Esophagus muscularis mucosa (tissue), 4 donors: ENCODE measurements around the gene CDH5. TPM values are rescaled to one million over a fixed set of nuclear protein-coding genes. Genes with fewer than 3 reads are reported as not detected.

Source experiments
- DNase-seq: peaks from one replicate; pipeline ENCODE4 v3.0.0-alpha.2; 2017; ENCODE audit errors: extremely low spot score
- H3K27ac ChIP-seq, 4 donors: fragments of 200-600 bp; sonication (generic); replicated peaks in 1 of 4; 1 replicate in 3 of 4; 2 replicates in 1 of 4; pipeline ENCODE4 v1.5.1; 2016 to 2019; ENCODE audit warnings: mild to moderate bottlenecking in 1 of 4
- H3K27me3 ChIP-seq, 4 donors: fragments of 200-600 bp; sonication (generic); one replicate each; pipeline versions ENCODE4 v1.5.1 to v1.6.0; 2016 to 2019
- H3K36me3 ChIP-seq, 4 donors: fragments of 200-600 bp; sonication (generic); one replicate each; pipeline ENCODE4 v1.5.1; 2016 to 2019
- H3K4me1 ChIP-seq, 4 donors: fragments of 200-600 bp; sonication (generic); one replicate each; pipeline ENCODE4 v1.5.1; 2016 to 2019
- H3K4me3 ChIP-seq, 4 donors: fragments of 200-600 bp; sonication (generic); 1 replicate in 2 of 4; 2 replicates in 2 of 4; pipeline ENCODE4 v1.5.1; 2016 to 2019; ENCODE audit warnings: mild to moderate bottlenecking in 4 of 4, moderate library complexity in 1 of 4
- H3K9me3 ChIP-seq, 4 donors: fragments of 200-600 bp; sonication (generic); 1 replicate in 3 of 4; 2 replicates in 1 of 4; pipeline ENCODE4 v1.5.1; 2016 to 2019
- CTCF ChIP-seq, 3 experiments: fragments of 200-600 bp in 2 of 3; fragments of 450-650 bp in 1 of 3; sonication (generic) in 2 of 3; IDR thresholded peaks; one replicate each; pipeline ENCODE4 v1.5.1; 2017 to 2019; ENCODE audit warnings: antibody characterized with exemption in 3 of 3, mild to moderate bottlenecking in 2 of 3, moderate library complexity in 1 of 3
- EP300 ChIP-seq: sonication (generic); formaldehyde crosslinking; IDR thresholded peaks from one replicate; pipeline ENCODE4 v1.6.1; 2017; ENCODE audit warnings: antibody characterized with exemption
- POLR2A ChIP-seq: fragments of 450-650 bp; IDR thresholded peaks from one replicate; pipeline ENCODE4 v1.6.1; 2017; ENCODE audit warnings: antibody characterized with exemption, moderate library complexity, mild to moderate bottlenecking, low read depth
- POLR2AphosphoS5 ChIP-seq, 2 donors: sonication (generic); formaldehyde crosslinking; IDR thresholded peaks; one replicate each; pipeline ENCODE4 v1.6.1; 2017; ENCODE audit warnings: antibody characterized with exemption in 2 of 2
- WGBS: methylation state at CpG from one replicate; pipeline ENCODE4 v1.1.5; 2018; 5-methylcytosine and 5-hydroxymethylcytosine counted together
- intact Hi-C: fragments of 100-400 bp; cut with DNase I; formaldehyde crosslinking; loops from one replicate; pipeline ENCODE4 v1.15.1; 2023
- total RNA-seq, 4 donors: library from RNA; depleted of rRNA; stranded (reverse); fragments of >200 nt; gene quantifications; one replicate each; pipeline versions ENCODE4 v1.1.0 to v1.2.1, GENCODE V29; 2016

CDH5 gene
- total RNA-seq, 4 donors from 2014 or later = 19.5 to 63.1 (median 50.6) TPM

DNA sequence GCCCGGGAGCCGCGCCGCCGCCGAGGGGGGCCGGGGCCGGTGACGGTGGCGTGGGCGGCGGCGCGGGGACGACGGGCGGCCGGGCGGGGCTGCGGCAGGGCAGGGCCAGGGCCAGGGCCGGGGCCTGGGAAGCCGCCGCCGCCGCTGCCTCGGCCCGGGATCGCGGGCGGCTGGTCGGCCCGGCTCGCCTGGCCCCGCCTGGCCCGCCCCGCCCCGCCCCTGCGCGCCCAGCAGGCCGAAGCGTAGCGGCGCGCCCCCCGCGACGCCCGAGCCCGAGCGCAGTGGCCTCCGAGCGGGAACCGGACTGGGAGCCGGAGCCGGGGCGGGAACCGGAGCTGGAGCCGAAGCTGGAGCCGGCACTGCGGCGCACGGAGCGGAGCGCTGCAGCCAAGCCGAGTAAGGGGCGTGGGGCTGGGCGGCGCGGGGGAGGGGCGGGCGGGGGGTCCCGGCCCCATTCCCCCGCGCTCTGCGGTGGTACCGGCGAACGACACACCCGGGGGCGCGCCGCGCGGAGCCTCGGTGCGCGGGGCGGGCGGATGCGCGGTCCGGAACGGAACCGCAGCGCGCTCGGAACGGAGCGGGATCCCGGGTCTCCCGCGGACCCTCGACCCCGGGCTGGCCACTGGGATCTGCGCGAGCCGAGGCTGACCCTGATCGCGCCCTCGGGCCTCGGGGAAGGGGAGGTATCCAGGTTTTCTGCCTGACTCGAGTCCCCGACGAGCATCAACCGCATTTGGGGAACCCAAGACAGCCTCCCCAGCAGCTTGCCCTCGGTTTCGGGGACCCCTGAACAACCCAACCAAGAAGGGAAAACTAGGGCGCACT lies 60.8 kb downstream of the CDH5 start, which contains the start of gene BEAN1:
Gene BEAN1 (plus strand): TSS at position 260 of the 825 bp plus-strand sequence. CDS start 10,382 bp downstream, outside the sequence.
- no peaks in the 10 kb centered on the region for H3K36me3 ChIP-seq
- peak within 1 kb of the TSS; percentile 53 to 62 (median 58) for H3K4me3 ChIP-seq
- peaks cover 11 to 29% (median 21%) of the 10 kb centered on the region in 4 donors for H3K4me1 ChIP-seq
- DNase-seq = no peak
- H3K27ac ChIP-seq = no peak within 1 kb of the TSS
- H3K27me3 ChIP-seq = peaks cover 0 to 57% (median 33%) of the 10 kb centered on the region in 4 donors
- H3K9me3 ChIP-seq = peaks cover 0 to 3% (median 0%) of the 10 kb centered on the region in 4 donors
- WGBS = 1% methylated on average over 17 of the region's 118 CpGs
- TF ChIP-seq POLR2A (no peak), EP300 (no peak), POLR2AphosphoS5 (IDR thresholded peaks at IDR 0.05) (no peak), CTCF (IDR thresholded peaks at IDR 0.05) (no peak)
- intact Hi-C loops = no loop called here

- Histone ChIP-seq H3K4me3 (peak overlapping the region; percentile 53 to 62 (median 58)), H3K9me3 (peaks cover 0 to 3% (median 0%) of the 10 kb centered on the region in 4 donors), H3K27ac (no peak overlapping the region), H3K4me1 (peaks cover 11 to 29% (median 21%) of the 10 kb centered on the region in 4 donors), H3K36me3 (no peaks in the 10 kb centered on the region), H3K27me3 (peaks cover 0 to 64% (median 33%) of the 10 kb centered on the region in 4 donors)
- DNase-seq = no peak
- 12% methylated on average over 13 of the region's 40 CpGs for WGBS
- intact Hi-C loops = no loop called here
- TF ChIP-seq POLR2A (no peak), EP300 (no peak), CTCF (IDR thresholded peaks at IDR 0.05) (no peak), POLR2AphosphoS5 (IDR thresholded peaks at IDR 0.05) (no peak)
These were observed 61.6 kb downstream of the CDH5 start for GRCh38 chr16:66427871-66428681.

DNA sequence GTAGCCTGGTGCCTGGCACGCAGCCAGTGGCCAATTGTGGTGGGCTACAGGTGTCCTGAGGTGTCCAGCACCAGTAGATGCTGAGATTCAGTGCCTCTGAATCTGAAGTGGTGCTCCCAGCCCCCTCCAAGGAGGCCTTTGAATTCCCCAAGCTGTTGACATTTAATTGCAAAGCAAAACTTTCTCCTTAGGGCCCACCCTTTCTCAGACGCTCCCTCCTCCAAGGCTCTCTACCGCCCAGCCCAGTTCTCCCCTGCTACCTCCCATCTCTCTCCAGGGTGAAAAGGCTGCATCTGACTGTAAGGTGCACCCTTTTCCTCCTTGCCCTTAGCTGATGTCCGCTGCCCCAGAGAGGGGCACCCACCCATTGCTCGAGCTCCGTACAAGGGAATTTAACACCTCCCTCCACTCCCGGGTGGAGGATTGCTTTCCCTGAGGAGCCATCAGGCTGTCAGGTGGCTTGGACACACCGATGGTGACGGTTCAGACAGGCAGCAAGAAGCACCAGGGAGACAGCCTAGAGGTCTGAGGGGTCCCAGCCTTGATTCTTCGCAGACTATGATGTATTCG lies 62.3 kb downstream of the CDH5 start:
- no peaks in the 10 kb centered on the region for H3K36me3 ChIP-seq
- H3K4me1 ChIP-seq = peaks cover 11 to 29% (median 21%) of the 10 kb centered on the region in 4 donors
- no peak for DNase-seq
- peaks cover 0 to 70% (median 33%) of the 10 kb centered on the region in 4 donors for H3K27me3 ChIP-seq
- intact Hi-C loops = no loop called here
- no peak overlapping the region for H3K27ac ChIP-seq
- 54% methylated on average over 10 of the region's 11 CpGs for WGBS
- TF ChIP-seq POLR2AphosphoS5 (IDR thresholded peaks at IDR 0.05) (no peak), POLR2A (no peak), EP300 (no peak), CTCF (IDR thresholded peaks at IDR 0.05) (no peak)
- H3K4me3 ChIP-seq = no peak overlapping the region
- H3K9me3 ChIP-seq = peaks cover 0 to 3% (median 0%) of the 10 kb centered on the region in 4 donors

DNA sequence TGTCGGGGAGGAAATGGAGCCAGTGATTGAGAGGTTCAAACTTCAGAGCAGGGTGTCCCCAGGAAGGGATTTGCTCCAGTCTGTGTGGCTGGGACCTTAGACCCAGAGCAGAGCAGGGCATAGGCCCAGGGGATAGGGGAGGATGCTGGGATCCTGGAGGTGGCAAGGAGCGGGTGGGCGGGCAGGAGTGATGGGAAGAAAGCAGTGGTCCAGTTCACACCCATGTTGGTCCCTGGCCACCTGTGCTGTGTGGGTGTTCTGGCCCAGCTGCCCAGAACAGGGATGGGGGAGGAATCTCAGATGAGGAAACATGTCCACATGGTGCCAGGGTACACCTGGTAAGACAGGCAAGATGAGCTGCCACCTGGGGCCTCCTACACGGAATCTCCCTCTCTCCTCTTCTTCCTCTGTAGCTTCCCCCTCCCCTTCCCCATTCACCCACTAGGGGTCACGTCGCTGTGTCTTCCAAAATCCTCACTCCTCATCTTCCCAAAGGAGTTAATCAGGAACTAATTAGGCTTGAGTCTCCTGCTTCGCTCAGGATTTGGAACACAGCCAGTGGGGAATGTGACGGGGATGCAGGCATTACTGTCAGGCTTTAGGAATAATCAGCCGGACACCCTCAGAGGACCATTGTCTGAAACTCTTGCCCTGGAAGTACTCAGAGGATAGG lies 62.9 kb downstream of the CDH5 start:
- peaks cover 11 to 29% (median 21%) of the 10 kb centered on the region in 4 donors for H3K4me1 ChIP-seq
- 51% methylated on average over 9 of the region's 9 CpGs for WGBS
- H3K27me3 ChIP-seq = peaks cover 0 to 72% (median 33%) of the 10 kb centered on the region in 4 donors
- H3K36me3 ChIP-seq = no peaks in the 10 kb centered on the region
- H3K27ac ChIP-seq = no peak overlapping the region
- no peak overlapping the region for H3K4me3 ChIP-seq
- intact Hi-C loops = no loop called here
- H3K9me3 ChIP-seq = peaks cover 0 to 3% (median 0%) of the 10 kb centered on the region in 4 donors
- TF ChIP-seq EP300 (no peak), POLR2A (no peak), POLR2AphosphoS5 (IDR thresholded peaks at IDR 0.05) (no peak), CTCF (IDR thresholded peaks at IDR 0.05) (no peak)
- DNase-seq = no peak
